ENCODE measurements around the gene TBC1D1.

Gene TBC1D1

GRCh38 chr4:38152721-38153386, 262.0 kb downstream of the TBC1D1 start:
- DNase-seq (ENCODE audit: low read depth, low spot score) = no peak
- H3K9me3 ChIP-seq (ENCODE audit: insufficient read depth, low read length) = no peaks in the 10 kb centered on the region
- H3K4me1 ChIP-seq (ENCODE audit: insufficient read depth, insufficient read length) = no peaks in the 10 kb centered on the region
- H3K4me3 ChIP-seq (ENCODE audit: insufficient read length, low read depth) = no peak overlapping the region
- H3K36me3 ChIP-seq (ENCODE audit: insufficient read depth, insufficient read length, low read length) = no peaks in the 10 kb centered on the region
- no peak overlapping the region for H3K9ac ChIP-seq (ENCODE audit: insufficient read length, low read depth)
- H3K27me3 ChIP-seq (ENCODE audit: insufficient read depth, insufficient read length) = no peaks in the 10 kb centered on the region
- TF ChIP-seq YY1 (IDR thresholded peaks at IDR 0.05; ENCODE audit: insufficient read depth, insufficient read length) (no peak), SUZ12 (IDR thresholded peaks at IDR 0.05; ENCODE audit: extremely low read depth, insufficient read depth, insufficient read length) (no peak), ZNF274 (IDR thresholded peaks at IDR 0.05; ENCODE audit: low read depth, low read length) (no peak)

- no peaks in the 10 kb centered on the region for H3K36me3 ChIP-seq (ENCODE audit: insufficient read depth, insufficient read length, low read length)
- no peak for DNase-seq (ENCODE audit: low read depth, low spot score)
- no peak overlapping the region for H3K9ac ChIP-seq (ENCODE audit: insufficient read length, low read depth)
- H3K27me3 ChIP-seq (ENCODE audit: insufficient read depth, insufficient read length) = no peaks in the 10 kb centered on the region
- no peaks in the 10 kb centered on the region for H3K4me1 ChIP-seq (ENCODE audit: insufficient read depth, insufficient read length)
- H3K9me3 ChIP-seq (ENCODE audit: insufficient read depth, low read length) = no peaks in the 10 kb centered on the region
- H3K4me3 ChIP-seq (ENCODE audit: insufficient read length, low read depth) = no peak overlapping the region
- TF ChIP-seq SUZ12 (IDR thresholded peaks at IDR 0.05; ENCODE audit: extremely low read depth, insufficient read depth, insufficient read length) = no peak
- TF ChIP-seq YY1 (IDR thresholded peaks at IDR 0.05; ENCODE audit: insufficient read depth, insufficient read length) = no peak
- no peak for TF ChIP-seq ZNF274 (IDR thresholded peaks at IDR 0.05; ENCODE audit: low read depth, low read length)
Measured at GRCh38 chr4:38153387-38153760, 262.5 kb downstream of the TBC1D1 start.

- Histone ChIP-seq H3K4me3 (ENCODE audit: insufficient read length, low read depth) (no peak overlapping the region), H3K9ac (ENCODE audit: insufficient read length, low read depth) (no peak overlapping the region), H3K27me3 (ENCODE audit: insufficient read depth, insufficient read length) (no peaks in the 10 kb centered on the region), H3K36me3 (ENCODE audit: insufficient read depth, insufficient read length, low read length) (no peaks in the 10 kb centered on the region), H3K9me3 (ENCODE audit: insufficient read depth, low read length) (no peaks in the 10 kb centered on the region), H3K4me1 (ENCODE audit: insufficient read depth, insufficient read length) (no peaks in the 10 kb centered on the region)
- DNase-seq (ENCODE audit: low read depth, low spot score) = no peak
- TF ChIP-seq SUZ12 (IDR thresholded peaks at IDR 0.05; ENCODE audit: extremely low read depth, insufficient read depth, insufficient read length) (no peak), ZNF274 (IDR thresholded peaks at IDR 0.05; ENCODE audit: low read depth, low read length) (no peak), YY1 (IDR thresholded peaks at IDR 0.05; ENCODE audit: insufficient read depth, insufficient read length) (no peak)
Measured at GRCh38 chr4:38154252-38154651, 263.4 kb downstream of the TBC1D1 start.

- Histone ChIP-seq H3K36me3 (ENCODE audit: insufficient read depth, insufficient read length, low read length) (no peaks in the 10 kb centered on the region), H3K9me3 (ENCODE audit: insufficient read depth, low read length) (no peaks in the 10 kb centered on the region), H3K4me1 (ENCODE audit: insufficient read depth, insufficient read length) (no peaks in the 10 kb centered on the region), H3K4me3 (ENCODE audit: insufficient read length, low read depth) (no peak overlapping the region), H3K27me3 (ENCODE audit: insufficient read depth, insufficient read length) (no peaks in the 10 kb centered on the region), H3K9ac (ENCODE audit: insufficient read length, low read depth) (no peak overlapping the region)
- no peak for TF ChIP-seq SUZ12 (IDR thresholded peaks at IDR 0.05; ENCODE audit: extremely low read depth, insufficient read depth, insufficient read length)
- TF ChIP-seq ZNF274 (IDR thresholded peaks at IDR 0.05; ENCODE audit: low read depth, low read length) = no peak
- no peak for TF ChIP-seq YY1 (IDR thresholded peaks at IDR 0.05; ENCODE audit: insufficient read depth, insufficient read length)
- no peak for DNase-seq (ENCODE audit: low read depth, low spot score)
Measured at GRCh38 chr4:38154681-38155588, 264.1 kb downstream of the TBC1D1 start.

GRCh38 chr4:38155589-38156294, 264.9 kb downstream of the TBC1D1 start:
- Histone ChIP-seq H3K9ac (ENCODE audit: insufficient read length, low read depth) (no peak overlapping the region), H3K36me3 (ENCODE audit: insufficient read depth, insufficient read length, low read length) (no peaks in the 10 kb centered on the region), H3K4me3 (ENCODE audit: insufficient read length, low read depth) (no peak overlapping the region), H3K27me3 (ENCODE audit: insufficient read depth, insufficient read length) (no peaks in the 10 kb centered on the region), H3K9me3 (ENCODE audit: insufficient read depth, low read length) (no peaks in the 10 kb centered on the region), H3K4me1 (ENCODE audit: insufficient read depth, insufficient read length) (no peaks in the 10 kb centered on the region)
- DNase-seq (ENCODE audit: low read depth, low spot score) = no peak
- TF ChIP-seq ZNF274 (IDR thresholded peaks at IDR 0.05; ENCODE audit: low read depth, low read length) (no peak), YY1 (IDR thresholded peaks at IDR 0.05; ENCODE audit: insufficient read depth, insufficient read length) (no peak), SUZ12 (IDR thresholded peaks at IDR 0.05; ENCODE audit: extremely low read depth, insufficient read depth, insufficient read length) (no peak)

- Histone ChIP-seq H3K9ac (ENCODE audit: insufficient read length, low read depth) (no peak overlapping the region), H3K4me3 (ENCODE audit: insufficient read length, low read depth) (no peak overlapping the region), H3K4me1 (ENCODE audit: insufficient read depth, insufficient read length) (no peaks in the 10 kb centered on the region), H3K9me3 (ENCODE audit: insufficient read depth, low read length) (no peaks in the 10 kb centered on the region), H3K27me3 (ENCODE audit: insufficient read depth, insufficient read length) (no peaks in the 10 kb centered on the region), H3K36me3 (ENCODE audit: insufficient read depth, insufficient read length, low read length) (no peaks in the 10 kb centered on the region)
- no peak for TF ChIP-seq YY1 (IDR thresholded peaks at IDR 0.05; ENCODE audit: insufficient read depth, insufficient read length)
- no peak for TF ChIP-seq SUZ12 (IDR thresholded peaks at IDR 0.05; ENCODE audit: extremely low read depth, insufficient read depth, insufficient read length)
- TF ChIP-seq ZNF274 (IDR thresholded peaks at IDR 0.05; ENCODE audit: low read depth, low read length) = no peak
- no peak for DNase-seq (ENCODE audit: low read depth, low spot score)
Measured at GRCh38 chr4:38157592-38157991, 266.7 kb downstream of the TBC1D1 start.
